HL-60 (cell line): ENCODE measurements around the gene KANSL3.

Source experiments
- CTCF ChIP-seq: IDR thresholded peaks from one replicate; pipeline ENCODE4 v1.5.1; 2011; ENCODE audit warnings: low read length, control low read depth, inconsistent platforms; ENCODE audit not compliant: insufficient read depth
- GABPA ChIP-seq: IDR thresholded peaks from 2 replicates; pipeline ENCODE4 v1.6.1; 2012; ENCODE audit warnings: low read depth
- POLR2AphosphoS5 ChIP-seq: IDR thresholded peaks from 2 replicates; pipeline ENCODE4 v1.6.1; 2012; ENCODE audit warnings: low read depth
- REST ChIP-seq: IDR thresholded peaks from 2 replicates; pipeline ENCODE4 v1.6.1; 2012; ENCODE audit warnings: low read depth; ENCODE audit not compliant: insufficient replicate concordance
- SPI1 ChIP-seq: IDR thresholded peaks from 2 replicates; pipeline ENCODE4 v1.6.1; 2012; ENCODE audit warnings: low read depth, mild to moderate bottlenecking, borderline replicate concordance

GRCh38 chr2:96637385-96638143 is 548 bp downstream of the KANSL3 start:
- TF ChIP-seq REST (no peak), CTCF (no peak), POLR2AphosphoS5 (no peak), GABPA (no peak), SPI1 (no peak)
